HG03060 (cell line): Measurements from ENCODE around the gene FAM20C.
"Not testable (repeated sequence)": the region's sequence is repeated elsewhere in the genome, so short reads cannot be mapped to it uniquely, and the experiment has no call there.

Experiments used
- ATAC-seq: cut with Tn5 transposase; IDR thresholded peaks from one replicate; pipeline ENCODE4 v1.9.1; 2021; ENCODE audit warnings: low read depth, moderate number of reproducible peaks; ENCODE audit not compliant: unreplicated experiment

Gene FAM20C

DNA sequence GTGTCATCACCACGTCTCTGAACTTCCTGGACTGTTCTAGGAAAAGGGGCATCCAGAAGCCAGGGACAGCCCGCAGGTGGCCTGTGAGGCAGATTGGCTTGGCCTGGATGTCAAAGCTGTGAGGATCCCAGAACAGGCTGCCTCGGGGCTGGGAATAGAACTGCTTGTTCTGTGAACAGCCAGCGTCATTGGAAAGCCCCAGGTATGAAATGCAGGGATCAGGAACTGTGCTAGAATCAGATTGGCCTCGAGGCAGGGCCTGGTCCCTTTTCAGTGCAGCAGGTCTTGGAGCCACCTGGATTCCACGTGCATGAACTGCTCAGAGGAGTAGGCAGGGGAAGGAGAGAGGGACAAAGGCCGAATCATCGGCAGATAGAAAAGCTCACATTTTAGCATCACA, 44.6 kb downstream of the FAM20C start:
- no peak for ATAC-seq

DNA sequence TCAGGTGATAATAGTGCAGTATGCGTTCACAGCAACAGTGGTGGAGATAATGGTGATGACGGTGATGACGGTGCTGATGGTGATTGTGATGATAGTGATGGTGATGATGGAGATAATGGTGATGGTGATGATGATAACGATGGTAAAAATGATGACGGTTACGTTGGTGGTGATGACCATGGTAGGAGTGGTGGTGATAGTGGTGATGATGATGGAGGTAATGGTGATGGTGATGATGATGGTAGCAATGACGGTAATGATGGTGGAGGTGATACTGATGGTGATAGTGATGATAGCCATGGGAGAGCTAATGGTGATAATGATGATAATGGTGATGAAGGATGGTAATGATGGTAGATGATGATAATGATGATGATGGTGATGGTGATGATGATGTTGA, 45.0 kb downstream of the FAM20C start:
- ATAC-seq = no peak

DNA sequence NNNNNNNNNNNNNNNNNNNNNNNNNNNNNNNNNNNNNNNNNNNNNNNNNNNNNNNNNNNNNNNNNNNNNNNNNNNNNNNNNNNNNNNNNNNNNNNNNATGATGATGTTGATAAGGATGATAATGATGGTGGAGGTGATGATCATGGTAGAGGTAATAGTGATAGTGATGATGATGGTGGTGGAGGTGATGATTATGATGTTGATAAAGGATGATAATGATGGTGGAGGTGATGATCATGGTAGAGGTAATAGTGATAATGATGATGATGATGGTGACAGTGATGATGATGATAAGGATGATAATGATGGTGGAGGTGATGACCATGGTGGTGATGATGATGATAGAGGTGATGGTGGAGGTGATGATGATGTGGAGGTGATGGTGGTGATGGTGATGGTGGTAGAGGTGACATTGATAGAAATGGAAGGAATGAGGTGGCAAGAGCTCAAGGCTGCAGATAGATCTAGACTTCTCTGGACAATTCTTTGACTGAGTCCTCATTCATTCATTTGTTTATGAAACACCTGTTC, 47.8 kb downstream of the FAM20C start:
- ATAC-seq = no peak

DNA sequence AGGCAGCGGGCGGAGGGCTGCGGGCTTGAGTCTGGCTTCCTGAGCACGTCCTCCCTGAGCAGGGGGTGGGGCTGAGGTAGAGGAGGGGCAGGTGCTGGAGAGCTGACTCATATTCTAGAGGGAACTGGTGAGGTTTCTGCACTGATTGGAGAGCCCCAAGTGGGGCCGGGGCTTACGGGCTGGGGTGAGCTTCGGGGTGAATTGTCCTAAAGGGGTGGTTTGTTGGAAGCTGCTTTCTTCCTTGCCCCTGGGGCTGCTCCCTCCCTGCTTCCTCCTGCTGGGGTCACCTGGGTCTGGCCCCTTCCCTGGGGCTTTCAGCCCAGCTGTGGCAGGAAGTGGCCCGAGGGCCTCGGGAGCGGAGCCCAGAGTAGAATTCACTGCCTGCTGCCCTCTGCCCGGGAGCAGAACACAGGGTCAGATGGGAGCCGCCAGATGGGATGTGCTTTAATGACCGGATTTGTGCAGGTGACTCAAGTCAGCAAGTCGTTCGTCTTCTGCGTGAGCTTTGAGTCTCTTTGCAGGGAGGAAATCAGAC, 48.6 kb downstream of the FAM20C start:
- no peak for ATAC-seq

DNA sequence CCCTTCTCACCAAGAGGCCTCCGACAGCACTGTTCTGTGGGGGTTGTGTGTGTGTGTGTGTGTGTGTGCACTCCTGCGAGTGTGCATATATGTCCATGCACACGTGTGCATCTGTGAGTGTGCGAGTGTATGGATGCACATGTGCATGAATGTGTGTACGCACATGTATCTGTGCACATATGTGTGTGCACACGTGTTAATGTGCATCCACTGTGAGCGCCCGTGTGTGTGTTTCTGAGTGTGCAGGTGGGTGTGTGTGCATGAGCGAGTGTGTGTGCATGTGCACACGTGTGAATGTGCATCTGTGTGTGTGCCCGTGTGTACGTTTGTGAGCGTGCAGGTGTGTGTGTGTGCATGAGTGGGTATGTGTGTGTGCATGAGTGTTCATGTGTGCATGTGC, 49.1 kb downstream of the FAM20C start:
- no peak for ATAC-seq

DNA sequence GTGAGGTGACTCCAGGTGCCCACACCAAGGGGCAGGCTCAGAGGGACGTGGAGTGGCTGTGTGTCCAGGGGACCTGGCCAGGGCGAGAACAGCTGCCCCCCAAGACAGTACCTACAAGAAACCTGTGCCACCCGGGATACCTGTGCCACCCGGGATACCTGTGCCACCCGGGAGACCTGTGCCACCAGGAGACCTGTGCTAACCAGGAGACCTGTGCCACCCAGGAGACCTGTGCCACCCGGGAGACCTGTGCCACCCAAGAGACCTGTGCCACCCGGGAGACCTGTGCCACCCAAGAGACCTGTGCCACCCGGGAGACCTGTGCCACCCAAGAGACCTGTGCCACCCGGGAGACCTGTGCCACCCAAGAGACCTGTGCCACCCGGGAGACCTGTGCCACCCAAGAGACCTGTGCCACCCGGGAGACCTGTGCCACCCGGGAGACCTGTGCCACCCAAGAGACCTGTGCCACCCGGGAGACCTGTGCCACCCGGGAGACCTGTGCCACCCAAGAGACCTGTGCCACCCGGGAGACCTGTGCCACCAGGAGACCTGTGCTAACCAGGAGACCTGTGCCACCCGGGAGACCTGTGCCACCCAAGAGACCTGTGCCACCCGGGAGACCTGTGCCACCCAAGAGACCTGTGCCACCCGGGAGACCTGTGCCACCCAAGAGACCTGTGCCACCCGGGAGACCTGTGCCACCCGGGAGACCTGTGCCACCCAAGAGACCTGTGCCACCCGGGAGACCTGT, 50.6 kb downstream of the FAM20C start:
- ATAC-seq = not testable (repeated sequence)

DNA sequence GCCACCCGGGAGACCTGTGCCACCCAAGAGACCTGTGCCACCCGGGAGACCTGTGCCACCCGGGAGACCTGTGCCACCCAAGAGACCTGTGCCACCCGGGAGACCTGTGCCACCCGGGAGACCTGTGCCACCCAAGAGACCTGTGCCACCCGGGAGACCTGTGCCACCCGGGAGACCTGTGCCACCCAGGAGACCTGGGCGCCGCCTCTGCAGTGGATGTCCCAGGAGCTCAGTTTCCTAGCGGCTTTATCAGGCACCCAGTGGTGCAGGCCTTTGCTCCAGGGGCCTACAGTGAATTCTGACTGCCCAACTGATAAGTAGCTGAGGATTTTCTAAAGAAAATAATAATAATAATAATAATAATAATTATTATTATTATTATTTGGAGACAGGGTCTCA, 51.2 kb downstream of the FAM20C start:
- not testable (repeated sequence) for ATAC-seq

DNA sequence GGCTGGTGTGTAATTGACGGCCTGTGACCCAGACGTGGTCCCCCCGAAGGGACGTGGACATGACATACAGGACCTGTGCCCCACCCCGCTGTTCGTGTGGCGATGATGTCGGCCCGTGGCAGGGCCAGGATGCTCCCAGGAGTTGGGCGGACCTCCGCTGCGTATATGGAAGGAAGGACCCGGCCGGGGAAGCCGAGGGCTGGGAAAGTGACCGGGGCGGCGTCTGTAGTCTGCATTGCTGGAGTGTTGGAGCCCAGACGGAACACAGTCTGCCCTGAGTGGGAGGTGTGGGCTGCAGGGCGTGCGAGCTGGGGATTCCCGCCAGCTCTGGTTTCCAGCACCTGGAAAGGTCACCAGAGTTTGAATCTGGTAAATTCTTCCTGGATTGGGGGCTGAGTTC, 52.6 kb downstream of the FAM20C start:
- ATAC-seq = no peak

DNA sequence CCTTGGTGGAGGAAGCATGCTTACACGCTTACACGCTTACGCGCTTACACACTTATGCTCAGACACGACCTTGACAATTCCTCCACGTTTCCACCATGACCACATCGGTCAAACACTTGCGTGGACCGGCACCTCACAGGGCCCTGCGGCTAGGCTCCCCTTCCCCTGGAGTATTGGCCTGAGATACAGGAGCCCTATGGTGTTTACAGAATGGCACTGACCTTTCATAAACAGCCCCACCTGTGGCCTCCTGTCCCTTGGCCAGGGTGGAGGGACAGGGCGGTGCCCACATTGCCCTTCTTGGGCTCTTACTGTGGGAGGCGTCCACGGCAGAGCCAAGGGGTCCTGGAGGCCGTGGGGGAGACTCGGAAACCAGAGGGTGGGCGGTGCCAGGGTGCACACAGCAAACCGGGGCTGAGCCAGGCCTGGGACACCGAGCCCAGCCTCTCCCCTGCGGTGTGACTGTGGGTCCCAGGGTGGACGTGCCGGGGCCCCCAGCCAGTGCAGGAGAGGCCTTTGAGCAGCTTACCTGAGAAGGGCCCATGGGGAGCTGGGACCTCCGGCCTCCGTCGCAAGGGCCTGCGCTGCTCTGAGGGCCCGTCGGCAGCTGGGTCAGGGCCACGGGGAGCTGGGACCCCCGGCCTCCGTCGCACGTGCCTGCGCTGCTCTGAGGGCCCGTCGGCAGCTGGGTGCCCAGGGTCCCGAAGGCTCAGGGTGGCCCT, 53.4 kb downstream of the FAM20C start:
- no peak for ATAC-seq

DNA sequence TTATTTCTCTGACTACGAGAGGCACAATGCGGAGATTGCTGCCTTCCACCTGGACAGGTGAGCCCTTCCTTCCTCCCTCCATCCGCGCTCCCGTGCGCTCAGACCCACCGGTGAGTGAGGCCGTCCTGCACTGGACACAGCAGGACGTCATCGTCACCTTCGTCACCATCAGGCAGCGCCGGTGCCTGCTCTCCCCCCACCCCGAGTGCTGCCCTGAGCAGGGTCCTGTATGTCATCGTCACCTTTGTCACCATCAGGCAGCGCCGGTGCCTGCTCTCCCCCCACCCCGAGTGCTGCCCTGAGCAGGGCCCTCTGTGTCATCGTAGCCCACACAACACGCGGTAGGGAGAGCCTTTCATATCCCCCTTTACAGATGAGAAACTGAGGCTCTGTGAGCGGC, 54.1 kb downstream of the FAM20C start:
- ATAC-seq = no peak

DNA sequence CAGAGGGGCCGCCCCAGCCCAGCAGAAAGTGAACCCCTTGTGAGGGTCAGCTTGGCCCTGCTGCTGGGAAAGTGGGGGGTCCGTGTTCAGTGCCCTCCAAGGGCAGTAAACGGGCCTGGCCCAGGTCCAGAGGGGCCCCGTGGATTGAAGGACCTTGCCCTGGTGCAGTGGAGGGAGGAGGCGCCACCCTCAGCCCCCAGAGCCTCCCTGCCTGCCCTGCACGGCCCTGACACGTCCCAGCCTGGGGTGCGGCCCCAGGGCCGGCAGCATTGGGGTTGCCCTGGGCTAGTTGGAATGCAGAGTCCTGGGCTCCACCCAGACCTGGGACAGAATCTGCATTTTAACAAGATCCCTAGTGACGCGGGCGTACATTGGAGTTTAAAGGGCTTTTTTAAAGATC, 54.8 kb downstream of the FAM20C start:
- no peak for ATAC-seq

DNA sequence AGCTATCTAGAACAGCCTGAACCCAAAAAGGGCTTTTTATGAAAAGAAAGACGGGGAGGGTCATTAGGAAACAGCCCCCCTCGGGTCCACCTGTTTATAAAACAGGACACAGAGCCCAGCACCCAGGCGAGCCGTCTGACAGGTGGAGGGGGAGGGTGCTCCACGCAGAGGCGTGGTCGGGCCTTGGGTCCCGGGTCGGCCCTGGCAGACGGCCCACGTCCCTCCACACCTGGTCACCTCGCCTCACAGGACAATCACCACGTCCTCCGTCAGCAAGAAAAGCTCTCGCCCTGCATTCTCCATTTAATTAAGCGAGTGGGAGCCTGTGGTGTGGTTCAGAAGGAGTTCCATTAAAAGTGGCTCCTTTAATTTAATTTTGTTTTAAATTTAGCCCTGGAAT, 55.3 kb downstream of the FAM20C start:
- no peak for ATAC-seq

DNA sequence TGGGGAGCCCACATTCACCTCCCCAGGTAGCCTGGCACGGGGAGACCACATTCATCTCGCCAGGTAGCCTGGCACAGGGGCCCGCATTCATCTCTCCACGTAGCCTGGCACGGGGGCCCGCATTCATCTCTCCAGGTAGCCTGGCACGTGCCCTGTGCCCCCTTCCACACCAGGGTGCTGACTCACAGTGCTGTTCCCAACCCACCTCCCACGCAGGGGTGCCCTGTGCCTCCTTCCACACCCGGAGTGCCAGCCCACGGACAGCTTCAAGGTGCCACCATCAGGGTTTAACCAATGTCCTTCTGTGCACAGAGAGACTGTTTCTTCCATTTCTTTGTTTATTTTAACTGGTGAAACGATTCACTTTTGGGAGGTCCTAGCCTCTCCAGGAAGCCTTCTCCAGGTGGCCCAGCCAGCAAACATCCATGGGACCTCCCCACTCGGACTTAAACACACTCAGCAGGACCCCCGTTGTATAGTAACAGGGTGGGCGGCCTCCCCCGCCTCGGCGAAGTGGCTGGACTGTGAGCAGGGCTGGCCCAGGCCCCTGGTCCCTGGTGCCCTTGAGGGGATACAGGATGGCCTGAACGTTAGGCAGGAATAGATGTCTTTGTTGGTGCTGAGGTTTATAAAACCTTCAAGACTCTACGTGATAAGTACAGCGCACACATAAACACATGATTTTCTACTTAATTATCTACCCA, 56.5 kb downstream of the FAM20C start:
- ATAC-seq = no peak

DNA sequence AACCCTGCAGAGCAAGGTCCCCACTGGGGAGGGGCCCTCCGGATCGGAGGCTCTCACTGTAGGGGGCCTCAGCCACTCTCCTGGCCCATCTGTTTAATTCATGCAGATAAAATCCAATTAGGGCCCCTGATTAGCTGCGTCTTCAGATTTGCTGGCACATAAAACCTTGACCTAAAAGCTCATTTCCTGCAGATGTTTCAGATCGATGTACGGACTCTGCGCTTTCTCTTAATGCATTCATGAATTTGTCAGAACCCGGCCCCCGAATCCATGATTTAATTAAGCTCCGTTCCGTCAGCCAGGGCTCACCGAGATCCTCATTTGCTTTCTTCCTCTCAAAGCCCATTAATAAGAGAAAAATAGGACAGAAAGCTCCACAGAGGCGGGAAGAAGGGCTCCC, 57.6 kb downstream of the FAM20C start:
- no peak for ATAC-seq

DNA sequence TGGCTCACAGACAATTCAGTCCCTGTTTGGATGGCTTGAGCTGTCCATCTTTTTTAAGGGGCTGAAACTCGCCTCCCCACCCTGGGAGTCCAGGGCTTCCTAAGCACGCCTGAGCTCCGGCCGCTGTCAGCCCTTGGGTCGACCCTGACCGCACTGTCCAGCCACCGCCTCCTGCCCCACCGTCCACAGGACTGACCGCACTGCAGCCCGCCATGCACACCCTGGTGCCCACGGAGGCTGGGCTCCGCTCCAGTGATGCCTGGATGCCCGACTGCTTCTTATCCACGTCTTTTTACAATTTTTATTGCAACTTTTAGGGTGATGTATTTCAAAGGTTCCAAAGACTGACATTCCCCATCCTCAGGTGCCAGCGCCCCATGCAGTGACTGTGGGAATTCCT, 58.2 kb downstream of the FAM20C start:
- no peak for ATAC-seq

DNA sequence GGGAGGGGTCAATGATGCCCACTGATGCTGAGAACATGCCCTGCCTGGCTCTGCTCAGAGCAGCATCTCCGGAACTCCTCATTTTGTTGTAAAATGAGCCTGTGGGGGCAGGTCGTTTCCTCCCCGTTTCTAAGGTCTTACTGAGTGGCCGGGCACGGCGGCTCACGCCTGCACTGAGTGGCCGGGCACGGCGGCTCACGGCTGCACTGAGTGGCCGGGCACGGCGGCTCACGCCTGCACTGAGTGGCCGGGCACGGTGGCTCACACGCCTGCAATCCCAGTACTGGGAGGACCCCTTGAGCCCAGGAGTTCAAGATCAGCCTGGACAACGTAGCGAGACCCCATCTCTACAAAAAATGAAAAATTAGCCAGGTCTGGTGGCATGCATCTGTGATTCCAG, 58.6 kb downstream of the FAM20C start:
- no peak for ATAC-seq

DNA sequence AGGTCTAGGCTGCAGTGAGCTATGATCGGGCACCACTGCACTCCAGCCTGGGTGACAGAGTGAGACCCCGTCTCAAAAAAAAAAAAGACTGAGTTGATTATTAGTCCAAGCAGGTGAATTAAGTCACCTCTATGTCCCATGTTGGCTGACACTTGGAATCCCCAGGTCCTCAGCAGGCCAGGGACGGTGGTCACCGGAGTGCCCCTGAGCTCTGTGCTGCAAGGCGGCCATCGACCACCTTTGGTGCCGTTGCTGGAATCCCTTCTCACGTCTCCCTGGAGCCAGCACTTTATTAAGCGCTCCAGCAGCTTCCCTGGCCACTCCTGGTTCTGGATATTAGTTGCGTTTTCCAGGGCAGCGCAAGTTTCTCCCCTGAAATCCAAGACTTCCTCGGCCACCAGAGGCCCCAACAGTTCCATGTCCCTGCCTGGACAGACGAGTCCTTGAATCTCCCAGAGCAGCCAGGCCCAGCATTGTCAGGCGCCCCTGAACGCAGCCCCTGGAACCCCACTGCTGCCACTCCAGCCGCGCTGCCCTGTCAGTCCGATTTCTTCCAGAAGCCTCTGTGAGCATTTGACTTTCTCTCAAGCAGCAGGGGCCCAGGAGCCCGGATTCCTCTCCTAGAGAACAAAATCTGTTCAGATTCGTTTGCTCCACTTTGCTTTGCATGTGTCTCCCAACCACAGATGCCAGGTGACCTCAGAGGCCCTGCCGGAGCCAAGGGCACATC, 59.2 kb downstream of the FAM20C start:
- ATAC-seq = no peak

DNA sequence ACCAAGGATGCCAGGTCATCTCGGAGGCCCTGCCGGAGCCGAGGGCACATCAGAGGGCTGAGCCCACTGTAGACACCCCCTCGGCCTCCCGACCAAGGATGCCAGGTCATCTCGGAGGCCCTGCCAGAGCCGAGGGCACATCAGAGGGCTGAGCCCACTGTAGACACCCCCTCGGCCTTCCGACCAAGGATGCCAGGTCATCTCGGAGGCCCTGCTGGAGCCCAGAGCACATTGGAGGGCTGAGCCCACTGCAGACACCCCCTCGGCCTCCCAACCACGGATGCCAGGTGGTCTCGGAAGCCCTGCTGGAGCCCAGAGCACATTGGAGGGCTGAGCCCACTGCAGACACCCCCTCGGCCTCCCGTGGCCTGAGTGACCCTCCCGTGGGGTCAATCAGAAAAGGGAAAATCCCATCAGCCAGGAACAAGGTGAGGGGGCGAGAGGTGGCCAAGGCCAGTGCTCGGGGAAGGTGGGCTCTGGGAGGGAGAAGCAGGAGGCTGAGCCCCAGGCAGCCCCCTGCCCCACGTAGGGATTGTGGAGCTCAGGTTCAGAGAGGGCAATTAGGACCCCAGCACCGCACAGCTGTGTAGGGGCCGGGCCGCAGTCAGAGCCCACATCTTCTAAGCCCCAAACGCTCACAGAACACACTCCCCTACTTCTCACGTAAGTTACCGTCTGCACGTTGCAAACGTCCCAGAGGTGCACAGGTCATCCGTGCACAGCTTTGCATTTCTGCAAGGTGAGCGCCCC, 60.0 kb downstream of the FAM20C start:
- no peak for ATAC-seq

DNA sequence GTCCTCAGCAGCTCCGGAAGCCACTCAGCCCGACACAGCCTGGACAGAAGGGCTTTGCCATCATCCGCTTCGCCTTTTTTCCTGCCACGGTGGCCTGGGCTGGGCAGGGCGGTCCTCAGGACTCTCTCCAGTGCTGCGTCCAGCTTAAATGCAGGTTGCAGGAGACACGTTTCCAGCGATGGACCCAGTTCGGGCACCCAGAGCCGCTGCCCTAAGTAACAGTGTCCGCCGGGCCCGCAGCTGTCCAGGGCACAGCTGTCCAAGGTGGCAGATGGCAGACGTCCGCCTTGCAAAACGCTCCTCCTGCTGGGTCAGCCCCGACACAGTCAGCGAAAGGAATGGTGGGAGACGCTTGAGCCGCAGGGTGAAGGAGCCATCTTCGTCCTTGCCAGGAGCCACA, 60.6 kb downstream of the FAM20C start:
- no peak for ATAC-seq
